ENCODE results near the gene SMIM43.

SMIM43 gene

GRCh38 chr4:121724671-121725070 lies 40.3 kb downstream of the SMIM43 start:
- no peak for TF ChIP-seq CTCF (IDR thresholded peaks at IDR 0.05)
- Histone ChIP-seq H3K4me1 (ENCODE audit: control insufficient read depth in 1 of 2, insufficient read depth in 1 of 2, low read depth in 1 of 2, low read length in 1 of 2) (no peaks in the 10 kb centered on the region), H3K4me3 (ENCODE audit: low read depth in 1 of 2, low read length in 1 of 2) (no peak overlapping the region), H3K27me3 (no peaks in the 10 kb centered on the region), H3K36me3 (no peaks in the 10 kb centered on the region), H3K27ac (no peak overlapping the region), H3K9me3 (no peaks in the 10 kb centered on the region)

- H3K27ac ChIP-seq: no peak overlapping the region
- H3K27me3 ChIP-seq: no peaks in the 10 kb centered on the region
- no peak overlapping the region for H3K4me3 ChIP-seq (ENCODE audit: low read depth in 1 of 2, low read length in 1 of 2)
- H3K4me1 ChIP-seq (ENCODE audit: control insufficient read depth in 1 of 2, insufficient read depth in 1 of 2, low read depth in 1 of 2, low read length in 1 of 2): no peaks in the 10 kb centered on the region
- no peaks in the 10 kb centered on the region for H3K36me3 ChIP-seq
- TF ChIP-seq CTCF (IDR thresholded peaks at IDR 0.05): no peak
- H3K9me3 ChIP-seq: no peaks in the 10 kb centered on the region
Observed at GRCh38 chr4:121721700-121722099, 43.3 kb downstream of the SMIM43 start.

GRCh38 chr4:121720109-121720508 lies 44.9 kb downstream of the SMIM43 start:
- TF ChIP-seq CTCF (IDR thresholded peaks at IDR 0.05): no peak

GRCh38 chr4:121717680-121718237 lies 47.2 kb downstream of the SMIM43 start:
- H3K36me3 ChIP-seq: no peaks in the 10 kb centered on the region
- no peak overlapping the region for H3K4me3 ChIP-seq (ENCODE audit: low read depth in 1 of 2, low read length in 1 of 2)
- H3K27me3 ChIP-seq: peaks cover 23% of the 10 kb centered on the region
- H3K4me1 ChIP-seq (ENCODE audit: control insufficient read depth in 1 of 2, insufficient read depth in 1 of 2, low read depth in 1 of 2, low read length in 1 of 2): no peaks in the 10 kb centered on the region
- no peaks in the 10 kb centered on the region for H3K9me3 ChIP-seq
- no peak overlapping the region for H3K27ac ChIP-seq
- no peak for TF ChIP-seq CTCF (IDR thresholded peaks at IDR 0.05)

More at GRCh38 chr4:121720109-121720508, 44.9 kb downstream of the SMIM43 start:
- no peak overlapping the region for H3K4me3 ChIP-seq (ENCODE audit: low read depth in 1 of 2, low read length in 1 of 2)
- no peaks in the 10 kb centered on the region for H3K36me3 ChIP-seq
- no peaks in the 10 kb centered on the region for H3K27me3 ChIP-seq
- H3K4me1 ChIP-seq (ENCODE audit: control insufficient read depth in 1 of 2, insufficient read depth in 1 of 2, low read depth in 1 of 2, low read length in 1 of 2): no peaks in the 10 kb centered on the region
- H3K9me3 ChIP-seq: no peaks in the 10 kb centered on the region
- H3K27ac ChIP-seq: no peak overlapping the region

GRCh38 chr4:121714548-121714947 lies 50.4 kb downstream of the SMIM43 start:
- TF ChIP-seq CTCF (IDR thresholded peaks at IDR 0.05): no peak
- H3K27me3 ChIP-seq: peaks cover 55% of the 10 kb centered on the region
- no peaks in the 10 kb centered on the region for H3K36me3 ChIP-seq
- no peaks in the 10 kb centered on the region for H3K4me1 ChIP-seq (ENCODE audit: control insufficient read depth in 1 of 2, insufficient read depth in 1 of 2, low read depth in 1 of 2, low read length in 1 of 2)
- no peak overlapping the region for H3K27ac ChIP-seq
- H3K4me3 ChIP-seq (ENCODE audit: low read depth in 1 of 2, low read length in 1 of 2): no peak overlapping the region
- H3K9me3 ChIP-seq: no peaks in the 10 kb centered on the region

- Histone ChIP-seq H3K4me1 (ENCODE audit: control insufficient read depth in 1 of 2, insufficient read depth in 1 of 2, low read depth in 1 of 2, low read length in 1 of 2) (no peaks in the 10 kb centered on the region), H3K4me3 (ENCODE audit: low read depth in 1 of 2, low read length in 1 of 2) (no peak overlapping the region), H3K9me3 (no peaks in the 10 kb centered on the region), H3K27ac (no peak overlapping the region), H3K27me3 (peaks cover 72% of the 10 kb centered on the region), H3K36me3 (no peaks in the 10 kb centered on the region)
- TF ChIP-seq CTCF (IDR thresholded peaks at IDR 0.05): no peak
Observed at GRCh38 chr4:121712783-121713182, 52.2 kb downstream of the SMIM43 start.

Data from neutrophil (primary cell).